Measurements from ENCODE around the gene KYAT1.
"Not testable (repeated sequence)": the region's sequence is repeated elsewhere in the genome, so short reads cannot be mapped to it uniquely, and the experiment has no call there.

The KYAT1 gene

GRCh38 chr9:128852646-128853045, 29.1 kb downstream of the KYAT1 start:
- not testable (repeated sequence) for H3K27me3 ChIP-seq (ENCODE audit: control insufficient read depth in 3 of 3, insufficient read depth in 3 of 3, low read depth in 1 of 3, low read length in 3 of 3); H3K4me1 ChIP-seq (ENCODE audit: control insufficient read depth in 2 of 2, insufficient read depth in 1 of 2, low read depth in 1 of 2, low read length in 2 of 2); H2BK5ac ChIP-seq (ENCODE audit: low read length); H2BK15ac ChIP-seq (ENCODE audit: low read length); H3K4ac ChIP-seq (ENCODE audit: low read length); H3K9ac ChIP-seq (ENCODE audit: low read depth, low read length, poor library complexity); H3K14ac ChIP-seq (ENCODE audit: low read length); H3K9me3 ChIP-seq (replicated peaks in 1 of 2; ENCODE audit: control insufficient read depth in 2 of 2, insufficient read depth in 1 of 2, low read depth in 1 of 2, low read length in 2 of 2); H2AFZ ChIP-seq (ENCODE audit: low read length); H2AK5ac ChIP-seq (ENCODE audit: low read depth, low read length); H2BK120ac ChIP-seq (ENCODE audit: low read depth, low read length); H3K18ac ChIP-seq (ENCODE audit: low read length); H4K91ac ChIP-seq (ENCODE audit: low read depth, low read length, poor library complexity); DNase-seq (ENCODE audit: low spot score); H3K4me2 ChIP-seq (ENCODE audit: insufficient read depth, low read length, poor library complexity, severe bottlenecking); H3K79me1 ChIP-seq (ENCODE audit: low read depth, low read length); H3K23ac ChIP-seq (ENCODE audit: low read depth, low read length, poor library complexity); H3K4me3 ChIP-seq (ENCODE audit: low read length in 2 of 2); H2BK12ac ChIP-seq (ENCODE audit: low read length); H3K27ac ChIP-seq (replicated peaks; ENCODE audit: low read length); H4K8ac ChIP-seq (ENCODE audit: low read depth, low read length); H3K36me3 ChIP-seq (replicated peaks in 1 of 2; ENCODE audit: control insufficient read depth in 2 of 2, insufficient read depth in 2 of 2, low read length in 2 of 2)
- no CpG with 5 or more reads among the region's 2 CpGs for WGBS, 2 donors (ENCODE audit: extremely low coverage in 2 of 2, insufficient read length in 2 of 2, insufficient replicate concordance in 1 of 2)

DNA sequence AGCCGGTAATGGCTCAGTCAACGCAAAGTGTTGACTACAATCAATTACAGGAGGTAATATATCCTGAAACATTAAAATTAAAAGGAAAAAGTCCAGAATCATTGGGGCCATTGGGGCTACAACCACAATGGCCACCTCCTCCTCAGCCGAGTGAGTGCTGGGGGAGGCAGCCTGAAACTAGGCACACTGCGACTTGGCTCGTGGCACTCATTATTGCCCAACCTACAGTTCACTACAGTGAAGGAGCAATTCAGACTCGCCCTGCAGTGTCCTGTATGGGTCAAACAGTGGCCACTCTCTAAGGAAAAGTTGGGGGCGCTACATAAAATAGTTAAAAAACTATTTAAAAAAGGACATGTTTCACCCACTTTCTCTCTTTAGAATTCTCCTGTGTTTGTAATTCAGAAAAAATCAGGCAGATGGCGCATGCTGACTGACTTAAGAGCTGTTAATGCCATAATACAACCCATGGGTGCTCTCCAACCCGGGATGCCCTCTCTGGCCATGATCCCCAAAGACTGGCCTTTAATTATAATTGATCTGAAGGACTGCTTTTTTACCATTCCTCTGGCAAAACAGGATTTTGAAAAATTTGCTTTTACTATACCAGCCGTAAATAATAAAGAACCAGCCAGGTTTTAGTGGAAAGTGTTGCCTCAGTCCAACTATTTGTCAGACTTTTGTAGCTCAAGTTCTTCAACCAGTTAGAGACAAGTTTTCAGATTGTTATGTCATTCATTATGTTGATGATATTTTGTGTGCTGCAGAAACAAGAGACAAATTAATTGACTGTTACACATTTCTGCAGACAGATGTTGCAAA, 29.8 kb downstream of the KYAT1 start:
- no CpG with 5 or more reads among the region's 10 CpGs for WGBS, 2 donors (ENCODE audit: extremely low coverage in 2 of 2, insufficient read length in 2 of 2, insufficient replicate concordance in 1 of 2)
- H3K79me1 ChIP-seq (ENCODE audit: low read depth, low read length); H3K27me3 ChIP-seq (ENCODE audit: control insufficient read depth in 3 of 3, insufficient read depth in 3 of 3, low read depth in 1 of 3, low read length in 3 of 3); H3K4me3 ChIP-seq (ENCODE audit: low read length in 2 of 2); H4K8ac ChIP-seq (ENCODE audit: low read depth, low read length); H2AK5ac ChIP-seq (ENCODE audit: low read depth, low read length); H2BK5ac ChIP-seq (ENCODE audit: low read length); H3K4ac ChIP-seq (ENCODE audit: low read length); H2AFZ ChIP-seq (ENCODE audit: low read length); H3K36me3 ChIP-seq (replicated peaks in 1 of 2; ENCODE audit: control insufficient read depth in 2 of 2, insufficient read depth in 2 of 2, low read length in 2 of 2); H2BK15ac ChIP-seq (ENCODE audit: low read length); H2BK120ac ChIP-seq (ENCODE audit: low read depth, low read length); H4K91ac ChIP-seq (ENCODE audit: low read depth, low read length, poor library complexity); H3K9me3 ChIP-seq (replicated peaks in 1 of 2; ENCODE audit: control insufficient read depth in 2 of 2, insufficient read depth in 1 of 2, low read depth in 1 of 2, low read length in 2 of 2); H3K23ac ChIP-seq (ENCODE audit: low read depth, low read length, poor library complexity); H3K14ac ChIP-seq (ENCODE audit: low read length); H3K27ac ChIP-seq (replicated peaks; ENCODE audit: low read length); H3K4me2 ChIP-seq (ENCODE audit: insufficient read depth, low read length, poor library complexity, severe bottlenecking); DNase-seq (ENCODE audit: low spot score); H3K18ac ChIP-seq (ENCODE audit: low read length); H2BK12ac ChIP-seq (ENCODE audit: low read length); H3K4me1 ChIP-seq (ENCODE audit: control insufficient read depth in 2 of 2, insufficient read depth in 1 of 2, low read depth in 1 of 2, low read length in 2 of 2); H3K9ac ChIP-seq (ENCODE audit: low read depth, low read length, poor library complexity): not testable (repeated sequence)

DNA sequence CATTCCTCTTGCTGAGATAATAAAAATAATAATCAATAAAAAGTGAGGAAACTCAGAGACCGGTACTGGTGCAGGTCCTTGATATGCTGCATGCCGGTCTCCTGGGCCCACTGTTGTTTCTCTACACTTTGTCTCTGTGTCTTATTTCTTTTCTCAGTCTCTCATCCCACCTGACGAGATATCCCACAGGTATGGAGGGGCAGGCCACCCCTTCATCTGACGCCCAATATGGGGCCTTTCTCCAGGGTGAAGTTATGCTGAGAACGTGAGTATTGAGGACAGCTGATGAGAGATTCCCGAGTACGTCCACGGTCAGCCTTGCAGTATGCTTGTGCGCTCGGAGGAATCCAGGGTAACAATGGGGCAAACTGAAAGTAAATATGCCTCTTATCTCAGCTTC, 30.7 kb downstream of the KYAT1 start:
- not testable (repeated sequence) for H3K4me2 ChIP-seq (ENCODE audit: insufficient read depth, low read length, poor library complexity, severe bottlenecking); H3K4me3 ChIP-seq (ENCODE audit: low read length in 2 of 2)
- WGBS, 2 donors (ENCODE audit: extremely low coverage in 2 of 2, insufficient read length in 2 of 2, insufficient replicate concordance in 1 of 2), result no CpG with 5 or more reads among the region's 10 CpGs

DNA sequence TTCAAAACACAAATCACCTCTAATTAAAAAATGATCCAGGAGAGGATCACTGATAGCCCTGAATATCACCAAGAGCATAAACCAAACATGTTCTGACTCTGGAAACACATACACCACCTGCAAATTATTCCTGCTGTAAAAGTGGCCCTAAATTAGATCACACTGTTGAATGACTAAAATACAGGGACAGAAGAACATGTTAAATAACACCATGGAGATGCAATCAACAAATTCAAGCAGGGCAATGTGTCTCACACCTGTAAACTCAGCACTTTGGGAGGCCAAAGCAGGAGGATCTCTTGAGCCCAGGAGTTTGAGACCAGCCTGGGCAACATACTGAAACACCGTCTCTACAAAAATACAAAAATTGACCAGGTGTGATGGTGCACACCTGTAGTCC, 33.9 kb downstream of the KYAT1 start:
- H3K9me3 ChIP-seq (replicated peaks in 1 of 2; ENCODE audit: control insufficient read depth in 2 of 2, insufficient read depth in 1 of 2, low read depth in 1 of 2, low read length in 2 of 2), result peaks cover 0 to 3% of the 10 kb centered on the region in 2 donors
- no peak overlapping the region for H2AK5ac ChIP-seq (ENCODE audit: low read depth, low read length)
- no peak overlapping the region for H4K8ac ChIP-seq (ENCODE audit: low read depth, low read length)
- no peak overlapping the region for H3K4me3 ChIP-seq (ENCODE audit: low read length in 2 of 2)
- H2BK15ac ChIP-seq (ENCODE audit: low read length), result no peak overlapping the region
- H3K27ac ChIP-seq (replicated peaks; ENCODE audit: low read length), result no peak overlapping the region
- no peaks in the 10 kb centered on the region for H3K27me3 ChIP-seq (ENCODE audit: control insufficient read depth in 3 of 3, insufficient read depth in 3 of 3, low read depth in 1 of 3, low read length in 3 of 3)
- no peak overlapping the region for H2BK5ac ChIP-seq (ENCODE audit: low read length)
- H3K18ac ChIP-seq (ENCODE audit: low read length), result no peak overlapping the region
- H3K23ac ChIP-seq (ENCODE audit: low read depth, low read length, poor library complexity), result no peak overlapping the region
- H3K9ac ChIP-seq (ENCODE audit: low read depth, low read length, poor library complexity), result no peak overlapping the region
- H4K91ac ChIP-seq (ENCODE audit: low read depth, low read length, poor library complexity), result no peak overlapping the region
- no peak overlapping the region for H2BK12ac ChIP-seq (ENCODE audit: low read length)
- no peak overlapping the region for H3K4ac ChIP-seq (ENCODE audit: low read length)
- no peak overlapping the region for H2AFZ ChIP-seq (ENCODE audit: low read length)
- DNase-seq (ENCODE audit: low spot score), result no peak
- H2BK120ac ChIP-seq (ENCODE audit: low read depth, low read length), result no peak overlapping the region
- no peaks in the 10 kb centered on the region for H3K4me1 ChIP-seq (ENCODE audit: control insufficient read depth in 2 of 2, insufficient read depth in 1 of 2, low read depth in 1 of 2, low read length in 2 of 2)
- no peaks in the 10 kb centered on the region for H3K36me3 ChIP-seq (replicated peaks in 1 of 2; ENCODE audit: control insufficient read depth in 2 of 2, insufficient read depth in 2 of 2, low read length in 2 of 2)
- WGBS, 2 donors (ENCODE audit: extremely low coverage in 2 of 2, insufficient read length in 2 of 2, insufficient replicate concordance in 1 of 2), result no CpG with 5 or more reads among the region's 1 CpG
- peaks cover 4% of the 10 kb centered on the region for H3K79me1 ChIP-seq (ENCODE audit: low read depth, low read length)
- H3K4me2 ChIP-seq (ENCODE audit: insufficient read depth, low read length, poor library complexity, severe bottlenecking), result no peak overlapping the region
- H3K14ac ChIP-seq (ENCODE audit: low read length), result no peak overlapping the region

More for the DNA sequence above, 30.7 kb downstream of the KYAT1 start:
- H2BK15ac ChIP-seq (ENCODE audit: low read length); H3K18ac ChIP-seq (ENCODE audit: low read length); H2BK12ac ChIP-seq (ENCODE audit: low read length); H2AK5ac ChIP-seq (ENCODE audit: low read depth, low read length); H3K9me3 ChIP-seq (replicated peaks in 1 of 2; ENCODE audit: control insufficient read depth in 2 of 2, insufficient read depth in 1 of 2, low read depth in 1 of 2, low read length in 2 of 2); H3K14ac ChIP-seq (ENCODE audit: low read length); H3K9ac ChIP-seq (ENCODE audit: low read depth, low read length, poor library complexity); H3K4ac ChIP-seq (ENCODE audit: low read length); H3K27me3 ChIP-seq (ENCODE audit: control insufficient read depth in 3 of 3, insufficient read depth in 3 of 3, low read depth in 1 of 3, low read length in 3 of 3); H4K8ac ChIP-seq (ENCODE audit: low read depth, low read length); H3K79me1 ChIP-seq (ENCODE audit: low read depth, low read length); H3K4me1 ChIP-seq (ENCODE audit: control insufficient read depth in 2 of 2, insufficient read depth in 1 of 2, low read depth in 1 of 2, low read length in 2 of 2); H3K23ac ChIP-seq (ENCODE audit: low read depth, low read length, poor library complexity); H2BK120ac ChIP-seq (ENCODE audit: low read depth, low read length); DNase-seq (ENCODE audit: low spot score); H3K36me3 ChIP-seq (replicated peaks in 1 of 2; ENCODE audit: control insufficient read depth in 2 of 2, insufficient read depth in 2 of 2, low read length in 2 of 2); H3K27ac ChIP-seq (replicated peaks; ENCODE audit: low read length); H2BK5ac ChIP-seq (ENCODE audit: low read length); H2AFZ ChIP-seq (ENCODE audit: low read length); H4K91ac ChIP-seq (ENCODE audit: low read depth, low read length, poor library complexity): not testable (repeated sequence)
